K562 (cell line): ENCODE measurements around the gene PIKFYVE. TPM values are rescaled to one million over a fixed set of nuclear protein-coding genes. Genes with fewer than 3 reads are reported as not detected.

Experiments used
- C11orf30 ChIP-seq: fragments of 450-650 bp; IDR thresholded peaks from 2 replicates; pipeline ENCODE4 v1.6.1; 2016; ENCODE audit warnings: low read depth, mild to moderate bottlenecking
- CBFA2T3 ChIP-seq: fragments of 450-650 bp; IDR thresholded peaks from 2 replicates; pipeline ENCODE4 v1.6.1; 2017
- CBX1 ChIP-seq: sonication (generic); IDR thresholded peaks from 2 replicates; pipeline ENCODE4 v1.6.1; 2016; ENCODE audit warnings: antibody characterized with exemption, low read depth, mild to moderate bottlenecking
- DMBX1 ChIP-seq: fragments of 250-450 bp; sonication (Bioruptor Pico); IDR thresholded peaks from 2 replicates; pipeline ENCODE4 v1.8.0; 2022; ENCODE audit warnings: inconsistent platforms, mild to moderate bottlenecking, moderate library complexity, borderline replicate concordance
- HEY1 ChIP-seq: fragments of 250-450 bp; sonication (Bioruptor Pico); IDR thresholded peaks from 2 replicates; pipeline ENCODE4 v1.5.0; 2020; ENCODE audit warnings: mild to moderate bottlenecking, moderate library complexity, borderline replicate concordance
- MYBL2 ChIP-seq, 2 experiments: fragments of 450-650 bp in 1 of 2; sonication (generic) in 1 of 2; formaldehyde crosslinking in 1 of 2; IDR thresholded peaks; 2 replicates each; pipeline versions ENCODE4 v1.6.1 to v1.8.1; 2017 to 2022; ENCODE audit warnings: borderline replicate concordance in 1 of 2, inconsistent platforms in 1 of 2, low read depth in 1 of 2, mild to moderate bottlenecking in 1 of 2, missing genetic modification reagents in 1 of 2, moderate library complexity in 1 of 2
- NFXL1 ChIP-seq: fragments of 450-650 bp; formaldehyde crosslinking; IDR thresholded peaks from 2 replicates; pipeline ENCODE4 v1.4.0; 2021; ENCODE audit warnings: mild to moderate bottlenecking
- NR2F6 ChIP-seq: fragments of 450-650 bp; formaldehyde crosslinking; IDR thresholded peaks from 2 replicates; pipeline ENCODE4 v1.4.0; 2020; ENCODE audit warnings: mild to moderate bottlenecking
- SMAD1 ChIP-seq: fragments of 150-350 bp; IDR thresholded peaks from 2 replicates; pipeline ENCODE4 v1.6.1; 2014; ENCODE audit warnings: low read length, low read depth; ENCODE audit not compliant: partially characterized antibody
- TEAD1 ChIP-seq, 2 experiments: fragments of 450-650 bp in 1 of 2; sonication (generic) in 1 of 2; formaldehyde crosslinking; IDR thresholded peaks; 2 replicates each; pipeline versions ENCODE4 v1.4.0 to v1.8.0; 2020 to 2022; ENCODE audit warnings: mild to moderate bottlenecking in 2 of 2, missing genetic modification reagents in 1 of 2
- ZBTB34 ChIP-seq: fragments of 250-450 bp; sonication (Bioruptor Pico); IDR thresholded peaks from 2 replicates; pipeline ENCODE4 v1.8.0; 2021; ENCODE audit warnings: mild to moderate bottlenecking, moderate library complexity
- ZFPM2 ChIP-seq: fragments of 250-450 bp; sonication (Bioruptor Pico); IDR thresholded peaks from 2 replicates; pipeline ENCODE4 v1.5.1; 2022; ENCODE audit warnings: mild to moderate bottlenecking
- ZNF165 ChIP-seq: fragments of 250-450 bp; sonication (Bioruptor Pico); IDR thresholded peaks from 2 replicates; pipeline ENCODE4 v1.4.0; 2020; ENCODE audit warnings: borderline replicate concordance
- ZNF224 ChIP-seq: sonication (generic); formaldehyde crosslinking; IDR thresholded peaks from 2 replicates; pipeline ENCODE4 v1.8.0; 2022; ENCODE audit warnings: mild to moderate bottlenecking, missing genetic modification reagents
- ZNF23 ChIP-seq: fragments of 250-450 bp; sonication (Bioruptor Pico); IDR thresholded peaks from 2 replicates; pipeline ENCODE4 v1.4.0; 2020; ENCODE audit warnings: mild to moderate bottlenecking
- polyA plus RNA-seq, 8 experiments: library from polyadenylated mRNA; depleted of rRNA in 4 of 8; stranded (reverse) in 5 of 8; unstranded in 3 of 8; fragments of >200 nt; fragmentation: Nextera tagmentation in 2 of 8; fragmentation: Illumina TruSeq in 1 of 8; extraction: Ambion mirVana in 2 of 8; extraction: Trizol in 1 of 8; gene quantifications; 2 replicates each; pipeline versions ENCODE4 v1.2.1 to v1.2.3, GENCODE V29; 2011 to 2014; ENCODE audit warnings: inconsistent platforms in 1 of 8, missing spikeins in 1 of 8
- total RNA-seq, 7 experiments: library from RNA; depleted of rRNA in 6 of 7; stranded (reverse); fragments of >200 nt in 6 of 7; fragmentation: Illumina TruSeq in 2 of 7; extraction: Trizol in 2 of 7; gene quantifications; 2 replicates each; pipeline versions ENCODE4 v1.2.1 to v1.2.3, GENCODE V29; 2011 to 2021; ENCODE audit warnings: low replicate concordance in 1 of 7
- TF ChIP-seq, protein P1 (sequence below): fragments of 250-450 bp; sonication (Bioruptor Pico); IDR thresholded peaks from 2 replicates; pipeline ENCODE4 v1.4.0; 2020; ENCODE audit warnings: mild to moderate bottlenecking, moderate library complexity
- TF ChIP-seq, protein P2 (sequence below): conservative IDR thresholded peaks from 2 replicates; pipeline ENCODE4 v1.6.1; 2011; ENCODE audit warnings: low read depth, mild to moderate bottlenecking, low read length; ENCODE audit not compliant: control insufficient read depth
- TF ChIP-seq, protein P3 (sequence below): fragments of 450-650 bp; formaldehyde crosslinking; IDR thresholded peaks from 2 replicates; pipeline ENCODE4 v1.4.0; 2022; ENCODE audit warnings: missing genetic modification characterization
- TF ChIP-seq, protein P4 (sequence below): fragments of 150-350 bp; conservative IDR thresholded peaks from 2 replicates; pipeline ENCODE4 v1.6.1; 2014; ENCODE audit warnings: low read length

The PIKFYVE gene
- total and polyA plus RNA-seq, 9 of the 15 experiments (the other 6 are each of a cell fraction or from before 2014, with no cell fraction given), result 3.6 to 25.6 (median 16.7) TPM

- TF ChIP-seq DMBX1 (CRISPR knock-in tag) (peak; percentile 64; the same call in 1 of the 2 replicates), SMAD1 (peak; percentile 72), C11orf30 (no peak), CBX1 (no peak; the same call in 1 of the 2 replicates), ZBTB34 (CRISPR knock-in tag) (no peak), MYBL2 (IDR thresholded peaks at IDR 0.05; ENCODE audit: low read depth) (no peak), MYBL2 (CRISPR knock-in tag; IDR thresholded peaks at IDR 0.05; ENCODE audit: borderline replicate concordance) (no peak), CBFA2T3 (0 out of 2 replicates have a peak, but pooled peaks have one; percentile 24), ZNF224 (no peak), NR2F6 (CRISPR knock-in tag) (0 out of 2 replicates have a peak, but pooled peaks have one; percentile 52), HEY1 (CRISPR knock-in tag) (no peak), ZNF23 (CRISPR knock-in tag) (no peak), NFXL1 (no peak), TEAD1 (CRISPR knock-in tag; IDR thresholded peaks at IDR 0.05) (0 out of 4 replicates have a peak, but pooled peaks of 1 of the 2 experiments have one; percentile 19), ZNF165 (CRISPR knock-in tag) (no peak), ZFPM2 (CRISPR knock-in tag) (no peak)
- TF ChIP-seq, protein P1, sequence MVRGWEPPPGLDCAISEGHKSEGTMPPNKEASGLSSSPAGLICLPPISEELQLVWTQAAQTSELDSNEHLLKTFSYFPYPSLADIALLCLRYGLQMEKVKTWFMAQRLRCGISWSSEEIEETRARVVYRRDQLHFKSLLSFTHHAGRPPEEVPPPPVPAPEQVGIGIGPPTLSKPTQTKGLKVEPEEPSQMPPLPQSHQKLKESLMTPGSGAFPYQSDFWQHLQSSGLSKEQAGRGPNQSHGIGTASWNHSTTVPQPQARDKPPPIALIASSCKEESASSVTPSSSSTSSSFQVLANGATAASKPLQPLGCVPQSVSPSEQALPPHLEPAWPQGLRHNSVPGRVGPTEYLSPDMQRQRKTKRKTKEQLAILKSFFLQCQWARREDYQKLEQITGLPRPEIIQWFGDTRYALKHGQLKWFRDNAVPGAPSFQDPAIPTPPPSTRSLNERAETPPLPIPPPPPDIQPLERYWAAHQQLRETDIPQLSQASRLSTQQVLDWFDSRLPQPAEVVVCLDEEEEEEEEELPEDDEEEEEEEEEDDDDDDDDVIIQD (CRISPR knock-in tag), result no peak
- TF ChIP-seq, protein P2, sequence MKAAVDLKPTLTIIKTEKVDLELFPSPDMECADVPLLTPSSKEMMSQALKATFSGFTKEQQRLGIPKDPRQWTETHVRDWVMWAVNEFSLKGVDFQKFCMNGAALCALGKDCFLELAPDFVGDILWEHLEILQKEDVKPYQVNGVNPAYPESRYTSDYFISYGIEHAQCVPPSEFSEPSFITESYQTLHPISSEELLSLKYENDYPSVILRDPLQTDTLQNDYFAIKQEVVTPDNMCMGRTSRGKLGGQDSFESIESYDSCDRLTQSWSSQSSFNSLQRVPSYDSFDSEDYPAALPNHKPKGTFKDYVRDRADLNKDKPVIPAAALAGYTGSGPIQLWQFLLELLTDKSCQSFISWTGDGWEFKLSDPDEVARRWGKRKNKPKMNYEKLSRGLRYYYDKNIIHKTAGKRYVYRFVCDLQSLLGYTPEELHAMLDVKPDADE, result no peak
- TF ChIP-seq, protein P3, sequence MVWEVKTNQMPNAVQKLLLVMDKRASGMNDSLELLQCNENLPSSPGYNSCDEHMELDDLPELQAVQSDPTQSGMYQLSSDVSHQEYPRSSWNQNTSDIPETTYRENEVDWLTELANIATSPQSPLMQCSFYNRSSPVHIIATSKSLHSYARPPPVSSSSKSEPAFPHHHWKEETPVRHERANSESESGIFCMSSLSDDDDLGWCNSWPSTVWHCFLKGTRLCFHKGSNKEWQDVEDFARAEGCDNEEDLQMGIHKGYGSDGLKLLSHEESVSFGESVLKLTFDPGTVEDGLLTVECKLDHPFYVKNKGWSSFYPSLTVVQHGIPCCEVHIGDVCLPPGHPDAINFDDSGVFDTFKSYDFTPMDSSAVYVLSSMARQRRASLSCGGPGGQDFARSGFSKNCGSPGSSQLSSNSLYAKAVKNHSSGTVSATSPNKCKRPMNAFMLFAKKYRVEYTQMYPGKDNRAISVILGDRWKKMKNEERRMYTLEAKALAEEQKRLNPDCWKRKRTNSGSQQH (CRISPR knock-in tag), result 0 out of 2 replicates have a peak, but pooled peaks have one; percentile 23
- TF ChIP-seq, protein P4, sequence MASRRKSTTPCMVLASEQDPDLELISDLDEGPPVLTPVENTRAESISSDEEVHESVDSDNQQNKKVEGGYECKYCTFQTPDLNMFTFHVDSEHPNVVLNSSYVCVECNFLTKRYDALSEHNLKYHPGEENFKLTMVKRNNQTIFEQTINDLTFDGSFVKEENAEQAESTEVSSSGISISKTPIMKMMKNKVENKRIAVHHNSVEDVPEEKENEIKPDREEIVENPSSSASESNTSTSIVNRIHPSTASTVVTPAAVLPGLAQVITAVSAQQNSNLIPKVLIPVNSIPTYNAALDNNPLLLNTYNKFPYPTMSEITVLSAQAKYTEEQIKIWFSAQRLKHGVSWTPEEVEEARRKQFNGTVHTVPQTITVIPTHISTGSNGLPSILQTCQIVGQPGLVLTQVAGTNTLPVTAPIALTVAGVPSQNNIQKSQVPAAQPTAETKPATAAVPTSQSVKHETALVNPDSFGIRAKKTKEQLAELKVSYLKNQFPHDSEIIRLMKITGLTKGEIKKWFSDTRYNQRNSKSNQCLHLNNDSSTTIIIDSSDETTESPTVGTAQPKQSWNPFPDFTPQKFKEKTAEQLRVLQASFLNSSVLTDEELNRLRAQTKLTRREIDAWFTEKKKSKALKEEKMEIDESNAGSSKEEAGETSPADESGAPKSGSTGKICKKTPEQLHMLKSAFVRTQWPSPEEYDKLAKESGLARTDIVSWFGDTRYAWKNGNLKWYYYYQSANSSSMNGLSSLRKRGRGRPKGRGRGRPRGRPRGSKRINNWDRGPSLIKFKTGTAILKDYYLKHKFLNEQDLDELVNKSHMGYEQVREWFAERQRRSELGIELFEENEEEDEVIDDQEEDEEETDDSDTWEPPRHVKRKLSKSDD, result no peak
Observed at GRCh38 chr2:208254118-208254870, 11.8 kb upstream of the PIKFYVE start (continued).
